Activated T-cell treated with anti-CD3 and anti-CD28 coated beads, Interleukin-2, amount 50 U/mL, for 48 hours (primary cell): ENCODE results near the gene GRAMD2B.
"Not testable (repeated sequence)": the region's sequence is repeated elsewhere in the genome, so short reads cannot be mapped to it uniquely, and the experiment has no call there.

Experiments used
- DNase-seq, 2 experiments: peaks; one replicate each; pipeline ENCODE4 v3.0.0-alpha.2; 2020

The GRAMD2B gene

GRCh38 chr5:126452477-126452876 is 29.3 kb downstream of the GRAMD2B start:
- no peak for DNase-seq

GRCh38 chr5:126454081-126454480 is 30.9 kb downstream of the GRAMD2B start:
- DNase-seq: no peak

- no peak for DNase-seq
Observed at GRCh38 chr5:126454535-126454934, 31.3 kb downstream of the GRAMD2B start.

- no peak for DNase-seq
Observed at GRCh38 chr5:126455264-126455663, 32.1 kb downstream of the GRAMD2B start.

GRCh38 chr5:126455728-126456127 is 32.5 kb downstream of the GRAMD2B start:
- DNase-seq: no peak

- no peak for DNase-seq
Observed at GRCh38 chr5:126456217-126456820, 33.1 kb downstream of the GRAMD2B start.

- DNase-seq: no peak
Observed at GRCh38 chr5:126460459-126460858, 37.2 kb downstream of the GRAMD2B start.

- DNase-seq: no peak
Observed at GRCh38 chr5:126460977-126461376, 37.8 kb downstream of the GRAMD2B start.

GRCh38 chr5:126461838-126462237 is 38.6 kb downstream of the GRAMD2B start:
- no peak for DNase-seq

GRCh38 chr5:126462239-126463014 is 39.2 kb downstream of the GRAMD2B start:
- no peak for DNase-seq

GRCh38 chr5:126464016-126464415 is 40.8 kb downstream of the GRAMD2B start:
- DNase-seq: no peak

GRCh38 chr5:126464959-126465358 is 41.8 kb downstream of the GRAMD2B start:
- DNase-seq: no peak

GRCh38 chr5:126468091-126468490 is 44.9 kb downstream of the GRAMD2B start:
- no peak for DNase-seq

GRCh38 chr5:126469536-126470316 is 46.5 kb downstream of the GRAMD2B start:
- DNase-seq: no peak

GRCh38 chr5:126470529-126470928 is 47.3 kb downstream of the GRAMD2B start:
- DNase-seq: not testable (repeated sequence)

GRCh38 chr5:126471247-126471646 is 48.0 kb downstream of the GRAMD2B start:
- DNase-seq: no peak

GRCh38 chr5:126471875-126472537 is 48.8 kb downstream of the GRAMD2B start:
- DNase-seq: no peak

- DNase-seq: no peak
Observed at GRCh38 chr5:126472538-126472889, 49.3 kb downstream of the GRAMD2B start.

GRCh38 chr5:126477294-126478117 is 54.3 kb downstream of the GRAMD2B start:
- no peak for DNase-seq

- no peak for DNase-seq
Observed at GRCh38 chr5:126479810-126480209, 56.6 kb downstream of the GRAMD2B start.

GRCh38 chr5:126480824-126481223 is 57.6 kb downstream of the GRAMD2B start:
- DNase-seq: no peak

GRCh38 chr5:126481243-126481642 is 58.0 kb downstream of the GRAMD2B start:
- DNase-seq: no peak
